ENCODE measurements around the gene SLC2A9.

The SLC2A9 gene

GRCh38 chr4:9832640-9833039, 188.7 kb downstream of the SLC2A9 start:
- no peak overlapping the region for H3K4me3 ChIP-seq (ENCODE audit: insufficient read depth, low read length, poor library complexity, severe bottlenecking)
- no peak overlapping the region for H3K27ac ChIP-seq (ENCODE audit: low read depth, low read length)

GRCh38 chr4:9826551-9826950, 194.7 kb downstream of the SLC2A9 start:
- Histone ChIP-seq H3K4me2 (ENCODE audit: low read depth, low read length, poor library complexity, severe bottlenecking) (no peak overlapping the region), H3K27me3 (ENCODE audit: low read length) (no peaks in the 10 kb centered on the region), H3K9me2 (replicated peaks; ENCODE audit: insufficient read depth, low read length) (no peaks in the 10 kb centered on the region), H2AFZ (ENCODE audit: low read depth, low read length, severe bottlenecking) (no peak overlapping the region), H3K9ac (ENCODE audit: low read length) (no peak overlapping the region), H3K27ac (ENCODE audit: low read depth, low read length) (no peak overlapping the region), H3F3A (ENCODE audit: insufficient read depth) (no peaks in the 10 kb centered on the region), H3K9me3 (ENCODE audit: insufficient read depth, low read length) (no peaks in the 10 kb centered on the region), H4K20me1 (ENCODE audit: low read depth, low read length) (no peaks in the 10 kb centered on the region), H3K79me2 (ENCODE audit: insufficient read depth, low read length) (no peaks in the 10 kb centered on the region), H3K4me3 (ENCODE audit: insufficient read depth, low read length, poor library complexity, severe bottlenecking) (no peak overlapping the region), H3K36me3 (ENCODE audit: low read length) (no peaks in the 10 kb centered on the region)
- TF ChIP-seq CTCF (IDR thresholded peaks at IDR 0.05; ENCODE audit: insufficient read depth, low read length, poor library complexity, severe bottlenecking) (no peak), EZH2phosphoT487 (conservative IDR thresholded peaks at IDR 0.05; ENCODE audit: low read length) (no peak)

More at GRCh38 chr4:9832640-9833039, 188.7 kb downstream of the SLC2A9 start:
- Histone ChIP-seq H3K36me3 (ENCODE audit: low read length) (no peaks in the 10 kb centered on the region), H3K79me2 (ENCODE audit: insufficient read depth, low read length) (no peaks in the 10 kb centered on the region), H3K27me3 (ENCODE audit: low read length) (no peaks in the 10 kb centered on the region), H3F3A (ENCODE audit: insufficient read depth) (no peaks in the 10 kb centered on the region), H3K9me3 (ENCODE audit: insufficient read depth, low read length) (no peaks in the 10 kb centered on the region), H3K4me2 (ENCODE audit: low read depth, low read length, poor library complexity, severe bottlenecking) (no peak overlapping the region), H2AFZ (ENCODE audit: low read depth, low read length, severe bottlenecking) (no peak overlapping the region), H3K9me2 (replicated peaks; ENCODE audit: insufficient read depth, low read length) (no peaks in the 10 kb centered on the region), H4K20me1 (ENCODE audit: low read depth, low read length) (no peaks in the 10 kb centered on the region), H3K9ac (ENCODE audit: low read length) (no peak overlapping the region)
- TF ChIP-seq EZH2phosphoT487 (conservative IDR thresholded peaks at IDR 0.05; ENCODE audit: low read length) (no peak), CTCF (IDR thresholded peaks at IDR 0.05; ENCODE audit: insufficient read depth, low read length, poor library complexity, severe bottlenecking) (no peak)

- Histone ChIP-seq H3K9ac (ENCODE audit: low read length) (no peak overlapping the region), H3K27ac (ENCODE audit: low read depth, low read length) (no peak overlapping the region), H4K20me1 (ENCODE audit: low read depth, low read length) (no peaks in the 10 kb centered on the region), H3F3A (ENCODE audit: insufficient read depth) (no peaks in the 10 kb centered on the region), H3K9me2 (replicated peaks; ENCODE audit: insufficient read depth, low read length) (no peaks in the 10 kb centered on the region), H3K4me2 (ENCODE audit: low read depth, low read length, poor library complexity, severe bottlenecking) (no peak overlapping the region), H2AFZ (ENCODE audit: low read depth, low read length, severe bottlenecking) (no peak overlapping the region), H3K9me3 (ENCODE audit: insufficient read depth, low read length) (no peaks in the 10 kb centered on the region), H3K27me3 (ENCODE audit: low read length) (no peaks in the 10 kb centered on the region), H3K79me2 (ENCODE audit: insufficient read depth, low read length) (no peaks in the 10 kb centered on the region), H3K4me3 (ENCODE audit: insufficient read depth, low read length, poor library complexity, severe bottlenecking) (no peak overlapping the region), H3K36me3 (ENCODE audit: low read length) (no peaks in the 10 kb centered on the region)
- TF ChIP-seq CTCF (IDR thresholded peaks at IDR 0.05; ENCODE audit: insufficient read depth, low read length, poor library complexity, severe bottlenecking), result no peak
- TF ChIP-seq EZH2phosphoT487 (conservative IDR thresholded peaks at IDR 0.05; ENCODE audit: low read length), result no peak
These were observed 196.2 kb downstream of the SLC2A9 start for GRCh38 chr4:9825049-9825448.

All from SU-DHL-6 (cell line).